PC-3 (cell line): ENCODE results near the gene SPACA4.

ENCODE experiments used
- CTCF ChIP-seq: fragments of 300-600 bp; sonication (generic); conservative IDR thresholded peaks from 2 replicates; pipeline ENCODE4 v1.5.1; 2017; ENCODE audit warnings: antibody characterized with exemption, low read depth, mild to moderate bottlenecking, low read length
- EZH2 ChIP-seq: fragments of 300-600 bp; sonication (generic); IDR thresholded peaks from one replicate; pipeline ENCODE4 v1.6.1; 2017; ENCODE audit warnings: antibody characterized with exemption, mild to moderate bottlenecking, low read length; ENCODE audit not compliant: unreplicated experiment
- EZH2phosphoT487 ChIP-seq: fragments of 300-600 bp; sonication (generic); IDR thresholded peaks from 2 replicates; pipeline ENCODE4 v1.6.1; 2018; ENCODE audit warnings: mild to moderate bottlenecking, antibody characterized with exemption, low read length, borderline replicate concordance

- no peak for TF ChIP-seq CTCF
- no peak for TF ChIP-seq EZH2
- no peak for TF ChIP-seq EZH2phosphoT487
Measured at GRCh38 chr19:48637449-48637947, 31.0 kb downstream of the SPACA4 start.
